ENCODE results near the gene GNG13.

DNA sequence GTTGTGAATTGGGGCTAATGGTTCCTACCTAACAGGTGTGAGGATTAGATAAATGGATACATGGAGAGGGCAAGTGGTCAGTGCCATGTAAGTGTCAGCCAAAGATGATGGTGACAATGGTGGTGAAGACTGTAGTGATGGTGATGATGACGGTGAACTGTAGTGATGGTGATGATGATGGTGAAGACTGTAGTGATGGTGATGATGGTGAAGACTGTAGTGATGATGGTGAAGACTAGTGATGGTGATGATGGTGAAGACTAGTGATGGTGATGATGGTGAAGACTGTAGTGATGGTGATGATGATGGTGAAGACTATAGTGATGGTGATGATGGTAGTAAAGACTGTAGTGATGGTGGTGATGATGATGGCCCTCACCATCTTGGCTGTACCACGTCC is 18.1 kb upstream of the GNG13 start:
- no peak for TF ChIP-seq EP300 (IDR thresholded peaks at IDR 0.05)
- TF ChIP-seq, protein P1, sequence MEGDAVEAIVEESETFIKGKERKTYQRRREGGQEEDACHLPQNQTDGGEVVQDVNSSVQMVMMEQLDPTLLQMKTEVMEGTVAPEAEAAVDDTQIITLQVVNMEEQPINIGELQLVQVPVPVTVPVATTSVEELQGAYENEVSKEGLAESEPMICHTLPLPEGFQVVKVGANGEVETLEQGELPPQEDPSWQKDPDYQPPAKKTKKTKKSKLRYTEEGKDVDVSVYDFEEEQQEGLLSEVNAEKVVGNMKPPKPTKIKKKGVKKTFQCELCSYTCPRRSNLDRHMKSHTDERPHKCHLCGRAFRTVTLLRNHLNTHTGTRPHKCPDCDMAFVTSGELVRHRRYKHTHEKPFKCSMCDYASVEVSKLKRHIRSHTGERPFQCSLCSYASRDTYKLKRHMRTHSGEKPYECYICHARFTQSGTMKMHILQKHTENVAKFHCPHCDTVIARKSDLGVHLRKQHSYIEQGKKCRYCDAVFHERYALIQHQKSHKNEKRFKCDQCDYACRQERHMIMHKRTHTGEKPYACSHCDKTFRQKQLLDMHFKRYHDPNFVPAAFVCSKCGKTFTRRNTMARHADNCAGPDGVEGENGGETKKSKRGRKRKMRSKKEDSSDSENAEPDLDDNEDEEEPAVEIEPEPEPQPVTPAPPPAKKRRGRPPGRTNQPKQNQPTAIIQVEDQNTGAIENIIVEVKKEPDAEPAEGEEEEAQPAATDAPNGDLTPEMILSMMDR (IDR thresholded peaks at IDR 0.05): no peak
- no peak for TF ChIP-seq POLR2A (IDR thresholded peaks at IDR 0.05)

All from tibial nerve (tissue), 4 donors.